DOHH2 (cell line): ENCODE measurements around the gene FOXN4.

Experiments used
- H3F3A ChIP-seq: fragments of 200-600 bp; sonication (generic), shearing (Covaris generic); 2 replicates; pipeline ENCODE4 v1.6.0; 2016; ENCODE audit warnings: antibody characterized with exemption, mild to moderate bottlenecking; ENCODE audit not compliant: control insufficient read depth, insufficient read depth
- H3K27ac ChIP-seq: fragments of 200-600 bp; sonication (generic); 2 replicates; pipeline ENCODE4 v1.5.1; 2014; ENCODE audit warnings: low read depth, mild to moderate bottlenecking, low read length, moderate library complexity
- H3K27me3 ChIP-seq: fragments of 200-600 bp; sonication (generic); 2 replicates; pipeline ENCODE4 v1.6.1; 2014; ENCODE audit warnings: mild to moderate bottlenecking, low read length, mixed read lengths; ENCODE audit not compliant: control insufficient read depth
- H3K36me3 ChIP-seq: fragments of 200-600 bp; sonication (generic); 2 replicates; pipeline ENCODE4 v1.6.1; 2014; ENCODE audit warnings: mild to moderate bottlenecking, low read length, moderate library complexity, mixed read lengths; ENCODE audit not compliant: control insufficient read depth
- H3K4me1 ChIP-seq: fragments of 200-600 bp; sonication (generic); 2 replicates; pipeline ENCODE4 v1.6.1; 2014; ENCODE audit warnings: mild to moderate bottlenecking, low read length, mixed read lengths; ENCODE audit not compliant: control insufficient read depth
- H3K4me2 ChIP-seq: fragments of 200-600 bp; sonication (generic); 2 replicates; pipeline ENCODE4 v1.6.0; 2014; ENCODE audit warnings: mild to moderate bottlenecking, low read length, moderate library complexity
- H3K4me3 ChIP-seq: fragments of 200-600 bp; sonication (generic); 2 replicates; pipeline ENCODE4 v1.5.1; 2014; ENCODE audit warnings: mild to moderate bottlenecking, low read length, mixed read lengths
- H3K79me2 ChIP-seq: fragments of 200-600 bp; sonication (generic); 2 replicates; pipeline ENCODE4 v1.6.1; 2014; ENCODE audit warnings: mild to moderate bottlenecking, low read length, mixed read lengths; ENCODE audit not compliant: control insufficient read depth
- H3K9me2 ChIP-seq: fragments of 200-600 bp; sonication (generic); replicated peaks from 2 replicates; pipeline ENCODE4 v1.6.1; 2014; ENCODE audit warnings: mild to moderate bottlenecking, low read length, mixed read lengths; ENCODE audit not compliant: control insufficient read depth
- H3K9me3 ChIP-seq: fragments of 200-600 bp; sonication (generic); 2 replicates; pipeline ENCODE4 v1.6.1; 2014; ENCODE audit warnings: antibody characterized with exemption, low read length, mixed read lengths; ENCODE audit not compliant: control insufficient read depth, insufficient read depth
- H4K20me1 ChIP-seq: fragments of 200-600 bp; sonication (generic); 2 replicates; pipeline ENCODE4 v1.6.0; 2014; ENCODE audit warnings: low read depth, mild to moderate bottlenecking, antibody characterized with exemption, low read length, moderate library complexity; ENCODE audit not compliant: control insufficient read depth, insufficient read depth
- EZH2phosphoT487 ChIP-seq: fragments of 200-600 bp; sonication (generic); IDR thresholded peaks from 2 replicates; pipeline ENCODE4 v1.6.1; 2017; ENCODE audit warnings: borderline replicate concordance, mild to moderate bottlenecking, antibody characterized with exemption, low read length, moderate library complexity, mixed read lengths
- TF ChIP-seq, protein P1 (sequence below): fragments of 200-600 bp; sonication (generic); IDR thresholded peaks from one replicate; pipeline ENCODE4 v1.5.1; 2014; ENCODE audit warnings: antibody characterized with exemption, mild to moderate bottlenecking, low read depth, low read length; ENCODE audit not compliant: poor library complexity, severe bottlenecking

The FOXN4 gene

GRCh38 chr12:109288571-109288970 lies 20.5 kb downstream of the FOXN4 start:
- Histone ChIP-seq H3K9me3 (no peaks in the 10 kb centered on the region), H3K4me2 (no peak overlapping the region), H3K4me3 (no peak overlapping the region), H3K36me3 (no peaks in the 10 kb centered on the region), H3K4me1 (no peaks in the 10 kb centered on the region), H3K79me2 (no peaks in the 10 kb centered on the region), H3K27ac (no peak overlapping the region), H3F3A (no peaks in the 10 kb centered on the region), H3K27me3 (no peaks in the 10 kb centered on the region), H4K20me1 (no peaks in the 10 kb centered on the region), H3K9me2 (no peaks in the 10 kb centered on the region)
- no peak for TF ChIP-seq EZH2phosphoT487
- TF ChIP-seq, protein P1, sequence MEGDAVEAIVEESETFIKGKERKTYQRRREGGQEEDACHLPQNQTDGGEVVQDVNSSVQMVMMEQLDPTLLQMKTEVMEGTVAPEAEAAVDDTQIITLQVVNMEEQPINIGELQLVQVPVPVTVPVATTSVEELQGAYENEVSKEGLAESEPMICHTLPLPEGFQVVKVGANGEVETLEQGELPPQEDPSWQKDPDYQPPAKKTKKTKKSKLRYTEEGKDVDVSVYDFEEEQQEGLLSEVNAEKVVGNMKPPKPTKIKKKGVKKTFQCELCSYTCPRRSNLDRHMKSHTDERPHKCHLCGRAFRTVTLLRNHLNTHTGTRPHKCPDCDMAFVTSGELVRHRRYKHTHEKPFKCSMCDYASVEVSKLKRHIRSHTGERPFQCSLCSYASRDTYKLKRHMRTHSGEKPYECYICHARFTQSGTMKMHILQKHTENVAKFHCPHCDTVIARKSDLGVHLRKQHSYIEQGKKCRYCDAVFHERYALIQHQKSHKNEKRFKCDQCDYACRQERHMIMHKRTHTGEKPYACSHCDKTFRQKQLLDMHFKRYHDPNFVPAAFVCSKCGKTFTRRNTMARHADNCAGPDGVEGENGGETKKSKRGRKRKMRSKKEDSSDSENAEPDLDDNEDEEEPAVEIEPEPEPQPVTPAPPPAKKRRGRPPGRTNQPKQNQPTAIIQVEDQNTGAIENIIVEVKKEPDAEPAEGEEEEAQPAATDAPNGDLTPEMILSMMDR: no peak

DNA sequence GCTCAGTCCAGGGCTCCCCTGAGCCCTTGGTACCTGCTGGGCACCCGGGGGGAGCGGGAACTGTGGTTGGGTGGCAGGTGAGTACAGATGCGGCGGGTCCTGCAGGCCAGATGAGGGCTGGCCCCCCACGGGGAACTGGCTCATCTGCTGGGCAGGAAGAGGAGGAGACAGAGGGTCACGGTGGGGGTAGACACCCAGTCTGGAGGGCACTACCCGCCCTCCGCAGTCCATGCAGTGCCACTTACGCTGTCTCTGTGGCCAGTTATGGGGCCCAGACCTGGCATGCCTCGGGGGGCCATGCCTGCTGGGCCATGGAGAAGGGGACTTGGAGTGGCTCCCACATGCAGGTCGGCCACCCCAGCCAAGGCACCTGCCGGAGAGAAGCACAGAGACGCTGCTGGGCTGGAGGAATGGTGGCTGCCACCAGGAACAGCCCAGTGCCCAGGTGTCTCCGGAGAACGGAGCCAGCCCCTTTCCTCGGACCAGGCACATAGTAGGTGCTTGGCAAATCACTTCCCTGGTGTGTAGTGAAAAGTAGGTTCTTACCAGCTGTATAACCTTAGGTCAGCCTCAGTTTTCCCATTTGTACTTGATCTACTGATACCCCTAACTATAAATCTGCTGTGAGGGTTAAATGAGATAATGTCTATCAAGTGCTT lies 21.1 kb downstream of the FOXN4 start:
- Histone ChIP-seq H3K27me3 (no peaks in the 10 kb centered on the region), H4K20me1 (no peaks in the 10 kb centered on the region), H3K9me3 (no peaks in the 10 kb centered on the region), H3K79me2 (no peaks in the 10 kb centered on the region), H3K4me1 (no peaks in the 10 kb centered on the region), H3K4me2 (no peak overlapping the region), H3K36me3 (no peaks in the 10 kb centered on the region), H3K27ac (no peak overlapping the region), H3F3A (no peaks in the 10 kb centered on the region), H3K4me3 (no peak overlapping the region), H3K9me2 (no peaks in the 10 kb centered on the region)
- no peak for TF ChIP-seq EZH2phosphoT487
- TF ChIP-seq, protein P1: no peak

DNA sequence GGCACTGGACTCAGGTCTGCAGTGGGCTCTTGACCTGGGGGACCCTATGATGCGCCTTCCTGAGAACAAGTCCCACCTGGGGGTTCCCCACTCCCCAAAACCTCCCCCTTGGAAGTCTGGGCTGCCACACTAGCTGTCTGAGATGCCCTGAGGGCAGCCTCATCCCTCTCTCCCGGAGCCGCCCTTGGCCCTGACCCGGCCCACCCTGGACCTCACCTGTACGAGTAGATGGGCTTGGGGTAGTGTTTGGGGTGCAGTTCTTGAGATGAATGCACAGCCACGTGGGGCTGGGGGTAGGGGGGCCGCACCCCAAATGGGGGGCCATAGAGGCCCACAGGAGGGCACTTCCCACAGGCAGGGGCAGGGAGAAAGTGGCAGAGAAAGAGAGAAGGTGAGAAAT lies 21.9 kb downstream of the FOXN4 start:
- Histone ChIP-seq H3K27me3 (no peaks in the 10 kb centered on the region), H3K4me2 (no peak overlapping the region), H3F3A (no peaks in the 10 kb centered on the region), H3K9me2 (no peaks in the 10 kb centered on the region), H3K4me3 (no peak overlapping the region), H4K20me1 (no peaks in the 10 kb centered on the region), H3K27ac (no peak overlapping the region), H3K79me2 (no peaks in the 10 kb centered on the region), H3K4me1 (no peaks in the 10 kb centered on the region), H3K36me3 (no peaks in the 10 kb centered on the region), H3K9me3 (no peaks in the 10 kb centered on the region)
- no peak for TF ChIP-seq EZH2phosphoT487

GRCh38 chr12:109286652-109287051 lies 22.4 kb downstream of the FOXN4 start:
- no peaks in the 10 kb centered on the region for H3K27me3 ChIP-seq
- no peaks in the 10 kb centered on the region for H3K9me3 ChIP-seq
- no peaks in the 10 kb centered on the region for H3K9me2 ChIP-seq
- H3F3A ChIP-seq: no peaks in the 10 kb centered on the region
- H4K20me1 ChIP-seq: no peaks in the 10 kb centered on the region
- no peaks in the 10 kb centered on the region for H3K79me2 ChIP-seq
- no peak overlapping the region for H3K4me2 ChIP-seq
- no peaks in the 10 kb centered on the region for H3K4me1 ChIP-seq
- TF ChIP-seq EZH2phosphoT487: no peak
- TF ChIP-seq, protein P1: no peak
- H3K4me3 ChIP-seq: no peak overlapping the region
- H3K27ac ChIP-seq: no peak overlapping the region
- no peaks in the 10 kb centered on the region for H3K36me3 ChIP-seq
